ENCODE results near the gene RAPGEF6. TPM values are rescaled to one million over a fixed set of nuclear protein-coding genes. Genes with fewer than 3 reads are reported as not detected.

The RAPGEF6 gene
- total and polyA plus RNA-seq, 9 of the 15 experiments (the other 6 are each of a cell fraction or from before 2014, with no cell fraction given): 2.7 to 23.4 (median 12.7) TPM

GRCh38 chr5:131671994-131672655 lies 37.1 kb upstream of the RAPGEF6 start (continued):
- TF ChIP-seq ZNF584 (CRISPR knock-in tag; IDR thresholded peaks at IDR 0.05; ENCODE audit: low read depth) (no peak), MEIS2 (IDR thresholded peaks at IDR 0.05; ENCODE audit: partially characterized antibody) (peak; percentile 32), XRCC3 (IDR thresholded peaks at IDR 0.05) (no peak), FOXK2 (conservative IDR thresholded peaks at IDR 0.05 in 1 of 2, IDR thresholded peaks at IDR 0.05 in 1 of 2; ENCODE audit: low read depth in 2 of 2) (0 out of 4 replicates have a peak, but pooled peaks of 1 of the 2 experiments have one; percentile 21), ZNF274 (IDR thresholded peaks at IDR 0.05; ENCODE audit: borderline replicate concordance, low read depth, low read length) (no peak), MAFG (tag; conservative IDR thresholded peaks at IDR 0.05) (peak; percentile 20; the same call in 1 of the 2 replicates), L3MBTL2 (IDR thresholded peaks at IDR 0.05) (peak; percentile 28; the same call in 1 of the 2 replicates), C11orf30 (IDR thresholded peaks at IDR 0.05; ENCODE audit: low read depth) (0 out of 2 replicates have a peak, but pooled peaks have one; percentile 17), ZBTB11 (CRISPR knock-in tag; IDR thresholded peaks at IDR 0.05) (0 out of 6 replicates have a peak, but pooled peaks of 1 of the 3 experiments have one; percentile 18), CHD7 (IDR thresholded peaks at IDR 0.05; ENCODE audit: low read depth, low read length) (no peak), MEF2D (tag; conservative IDR thresholded peaks at IDR 0.05; ENCODE audit: low read depth) (no peak), POLR2AphosphoS5 (IDR thresholded peaks at IDR 0.05; ENCODE audit: control insufficient read depth, insufficient read depth, low read depth, low read length) (no peak)

Measured in K562 (cell line).